Measurements from ENCODE around the gene HIRA.

The HIRA gene

DNA sequence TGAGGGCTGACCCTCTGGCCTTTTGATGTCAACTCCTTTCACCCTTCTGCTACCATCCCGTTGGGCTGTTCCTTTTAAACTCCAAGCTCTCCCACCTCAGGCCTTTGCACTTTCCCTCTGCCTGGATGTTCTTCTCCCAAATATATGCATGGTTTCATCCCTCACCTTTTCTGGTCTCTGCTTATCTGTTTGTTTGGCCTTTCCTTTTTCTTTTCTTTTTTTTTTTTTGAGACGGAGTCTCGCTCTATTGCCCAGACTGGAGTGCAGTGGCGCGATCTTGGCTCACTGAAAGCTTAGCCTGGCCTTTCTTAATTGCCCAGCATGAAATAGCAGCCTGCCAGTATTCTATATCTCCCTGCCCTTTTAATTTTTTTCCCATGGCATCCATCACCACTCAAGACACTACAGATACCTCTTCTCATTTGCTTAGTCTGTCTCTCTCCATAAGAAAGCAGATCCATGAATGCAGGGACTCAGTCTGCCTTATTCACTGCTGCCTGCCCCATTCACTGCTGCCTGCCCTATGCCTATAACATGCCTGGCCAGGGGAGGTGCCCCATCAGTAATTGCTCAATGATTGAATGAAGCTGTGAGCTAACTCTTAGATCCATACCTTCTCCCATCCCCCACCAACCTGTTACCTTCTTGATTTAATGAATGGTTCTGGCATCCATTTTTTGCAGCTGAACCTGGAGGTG is 81.6 kb downstream of the HIRA start:
- H3K79me2 ChIP-seq (ENCODE audit: low read length): no peaks in the 10 kb centered on the region
- peaks cover 8% of the 10 kb centered on the region for H3K36me3 ChIP-seq (replicated peaks; ENCODE audit: insufficient read depth, low read length)
- TF ChIP-seq EZH2phosphoT487 (IDR thresholded peaks at IDR 0.05; ENCODE audit: low read length) (no peak), EZH2 (optimal IDR thresholded peaks at IDR 0.05; ENCODE audit: low read depth, low read length) (no peak)
- TF ChIP-seq, protein P1, sequence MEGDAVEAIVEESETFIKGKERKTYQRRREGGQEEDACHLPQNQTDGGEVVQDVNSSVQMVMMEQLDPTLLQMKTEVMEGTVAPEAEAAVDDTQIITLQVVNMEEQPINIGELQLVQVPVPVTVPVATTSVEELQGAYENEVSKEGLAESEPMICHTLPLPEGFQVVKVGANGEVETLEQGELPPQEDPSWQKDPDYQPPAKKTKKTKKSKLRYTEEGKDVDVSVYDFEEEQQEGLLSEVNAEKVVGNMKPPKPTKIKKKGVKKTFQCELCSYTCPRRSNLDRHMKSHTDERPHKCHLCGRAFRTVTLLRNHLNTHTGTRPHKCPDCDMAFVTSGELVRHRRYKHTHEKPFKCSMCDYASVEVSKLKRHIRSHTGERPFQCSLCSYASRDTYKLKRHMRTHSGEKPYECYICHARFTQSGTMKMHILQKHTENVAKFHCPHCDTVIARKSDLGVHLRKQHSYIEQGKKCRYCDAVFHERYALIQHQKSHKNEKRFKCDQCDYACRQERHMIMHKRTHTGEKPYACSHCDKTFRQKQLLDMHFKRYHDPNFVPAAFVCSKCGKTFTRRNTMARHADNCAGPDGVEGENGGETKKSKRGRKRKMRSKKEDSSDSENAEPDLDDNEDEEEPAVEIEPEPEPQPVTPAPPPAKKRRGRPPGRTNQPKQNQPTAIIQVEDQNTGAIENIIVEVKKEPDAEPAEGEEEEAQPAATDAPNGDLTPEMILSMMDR (IDR thresholded peaks at IDR 0.05; ENCODE audit: low read length): no peak
- DNase-seq: no peak
- H3K27ac ChIP-seq (ENCODE audit: low read length): no peak overlapping the region
- no peak overlapping the region for H3K9ac ChIP-seq (ENCODE audit: low read length)
- H3K4me2 ChIP-seq (ENCODE audit: low read depth, low read length): no peak overlapping the region
- no peaks in the 10 kb centered on the region for H3F3A ChIP-seq (ENCODE audit: insufficient read depth, low read length)
- H2AFZ ChIP-seq (ENCODE audit: low read length): no peak overlapping the region
- no peaks in the 10 kb centered on the region for H3K27me3 ChIP-seq (replicated peaks; ENCODE audit: insufficient read depth, low read length)
- no peaks in the 10 kb centered on the region for H3K9me2 ChIP-seq (replicated peaks; ENCODE audit: insufficient read depth, low read length)
- H3K9me3 ChIP-seq (replicated peaks; ENCODE audit: insufficient read depth, low read length): no peaks in the 10 kb centered on the region
- H3K4me1 ChIP-seq (ENCODE audit: low read length): no peaks in the 10 kb centered on the region
- H4K20me1 ChIP-seq (ENCODE audit: insufficient read depth, low read length): no peaks in the 10 kb centered on the region
- H3K4me3 ChIP-seq (ENCODE audit: low read length): no peak overlapping the region

DNA sequence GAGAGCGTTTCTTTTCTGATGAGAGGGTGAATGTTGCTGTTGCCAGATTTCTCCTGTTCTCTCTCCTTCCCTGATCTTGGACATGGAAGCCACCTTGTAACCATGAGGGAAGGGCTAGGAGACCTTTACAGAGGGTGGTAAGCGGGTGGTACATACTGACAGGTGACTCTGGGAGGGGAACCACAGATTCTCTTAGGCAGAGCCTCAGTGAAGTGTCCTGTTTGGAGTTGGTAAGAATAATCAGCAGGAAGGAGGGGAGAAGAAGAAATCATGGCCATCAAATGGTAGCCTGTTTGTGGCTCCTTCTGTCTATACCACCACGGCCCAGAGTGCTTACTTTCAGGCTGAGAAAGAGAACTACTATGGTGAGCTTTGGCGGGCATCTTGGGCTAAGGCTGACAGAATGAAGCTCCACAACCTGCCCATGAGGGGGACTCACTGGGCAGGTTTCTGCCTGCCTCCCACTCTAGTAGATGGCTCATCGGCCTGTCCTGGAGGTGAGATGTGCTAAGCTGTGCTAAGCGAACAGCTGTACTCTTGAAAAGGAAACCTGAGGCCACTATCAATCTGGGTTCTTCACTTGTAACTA is 84.8 kb downstream of the HIRA start:
- TF ChIP-seq EZH2phosphoT487 (IDR thresholded peaks at IDR 0.05; ENCODE audit: low read length) (no peak), EZH2 (optimal IDR thresholded peaks at IDR 0.05; ENCODE audit: low read depth, low read length) (no peak)
- TF ChIP-seq, protein P1 (IDR thresholded peaks at IDR 0.05; ENCODE audit: low read length): no peak
- Histone ChIP-seq H3K4me2 (ENCODE audit: low read depth, low read length) (no peak overlapping the region), H3K9me3 (replicated peaks; ENCODE audit: insufficient read depth, low read length) (no peaks in the 10 kb centered on the region), H4K20me1 (ENCODE audit: insufficient read depth, low read length) (no peaks in the 10 kb centered on the region), H3K27me3 (replicated peaks; ENCODE audit: insufficient read depth, low read length) (no peaks in the 10 kb centered on the region), H3K4me1 (ENCODE audit: low read length) (no peaks in the 10 kb centered on the region), H3K79me2 (ENCODE audit: low read length) (0 out of 2 replicates have a peak, but pooled peaks cover under 1% of the 10 kb centered on the region), H3K4me3 (ENCODE audit: low read length) (no peak overlapping the region), H3K27ac (ENCODE audit: low read length) (no peak overlapping the region), H2AFZ (ENCODE audit: low read length) (no peak overlapping the region), H3K9ac (ENCODE audit: low read length) (no peak overlapping the region), H3K36me3 (replicated peaks; ENCODE audit: insufficient read depth, low read length) (peaks cover 8% of the 10 kb centered on the region), H3K9me2 (replicated peaks; ENCODE audit: insufficient read depth, low read length) (no peaks in the 10 kb centered on the region), H3F3A (ENCODE audit: insufficient read depth, low read length) (no peaks in the 10 kb centered on the region)
- no peak for DNase-seq

DNA sequence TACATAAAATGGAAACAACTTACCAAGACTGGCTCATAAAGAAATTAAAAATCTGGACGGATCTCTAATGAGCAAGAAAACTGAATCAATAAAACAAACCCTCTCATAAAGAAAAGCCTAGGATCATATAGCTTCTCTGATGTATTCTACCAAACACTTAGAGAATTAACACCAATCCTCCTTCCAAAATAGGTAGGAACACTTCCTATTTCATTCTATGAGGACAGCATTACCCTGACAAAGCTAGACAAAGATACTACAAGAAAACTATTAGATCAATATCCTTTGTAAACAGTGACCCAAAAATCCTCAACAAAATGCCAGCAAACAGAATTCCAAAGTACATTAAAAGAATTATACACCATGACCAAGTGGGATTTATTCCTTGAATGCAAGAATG is 87.1 kb downstream of the HIRA start:
- Histone ChIP-seq H3K36me3 (replicated peaks; ENCODE audit: insufficient read depth, low read length) (peaks cover 3% of the 10 kb centered on the region), H3K4me3 (ENCODE audit: low read length) (no peak overlapping the region), H3K4me1 (ENCODE audit: low read length) (no peaks in the 10 kb centered on the region), H3F3A (ENCODE audit: insufficient read depth, low read length) (no peaks in the 10 kb centered on the region), H3K79me2 (ENCODE audit: low read length) (peaks cover 23% of the 10 kb centered on the region), H3K9me2 (replicated peaks; ENCODE audit: insufficient read depth, low read length) (no peaks in the 10 kb centered on the region), H3K27me3 (replicated peaks; ENCODE audit: insufficient read depth, low read length) (no peaks in the 10 kb centered on the region), H2AFZ (ENCODE audit: low read length) (no peak overlapping the region), H3K9ac (ENCODE audit: low read length) (no peak overlapping the region), H3K27ac (ENCODE audit: low read length) (no peak overlapping the region), H3K9me3 (replicated peaks; ENCODE audit: insufficient read depth, low read length) (no peaks in the 10 kb centered on the region), H4K20me1 (ENCODE audit: insufficient read depth, low read length) (no peaks in the 10 kb centered on the region), H3K4me2 (ENCODE audit: low read depth, low read length) (no peak overlapping the region)
- TF ChIP-seq, protein P1 (IDR thresholded peaks at IDR 0.05; ENCODE audit: low read length): no peak
- no peak for TF ChIP-seq EZH2phosphoT487 (IDR thresholded peaks at IDR 0.05; ENCODE audit: low read length)
- TF ChIP-seq EZH2 (optimal IDR thresholded peaks at IDR 0.05; ENCODE audit: low read depth, low read length): no peak
- no peak for DNase-seq
